Natural killer cell treated with Interleukin-12 subunit alpha and Interleukin-12 subunit beta and Interleukin-15 and Interleukin-18, amount 100 ng/mL, for 72 hours (primary cell): Measurements from ENCODE around the gene HOXA7. TPM values are rescaled to one million over a fixed set of nuclear protein-coding genes. Genes with fewer than 3 reads are reported as not detected.

Source experiments
- ATAC-seq, 2 donors: fragments of 150-1000 bp; cut with Tn5 transposase in 1 of 2; sonication (Bioruptor Pico), chemical (Tn5 transposase) in 1 of 2; 2 replicates each; pipeline ENCODE4 v1.10.0; 2021
- DNase-seq: peaks from one replicate; pipeline ENCODE4 v3.0.0; 2022; ENCODE audit warnings: low spot score
- H3K27ac Mint-ChIP-seq, 2 donors: 1 replicate in 1 of 2; 2 replicates in 1 of 2; pipeline ENCODE4 v1.8.0; 2022; ENCODE audit warnings: mixed read lengths in 2 of 2, mild to moderate bottlenecking in 1 of 2, moderate library complexity in 1 of 2
- H3K27me3 Mint-ChIP-seq, 2 donors: 1 replicate in 1 of 2; 2 replicates in 1 of 2; pipeline ENCODE4 v1.8.0; 2022; ENCODE audit warnings: mixed read lengths in 2 of 2
- H3K36me3 Mint-ChIP-seq: one replicate; pipeline ENCODE4 v1.8.0; 2022; ENCODE audit warnings: mixed read lengths
- H3K4me1 Mint-ChIP-seq, 2 donors: 1 replicate in 1 of 2; 2 replicates in 1 of 2; pipeline ENCODE4 v1.8.0; 2022; ENCODE audit warnings: low read depth in 2 of 2, mixed read lengths in 2 of 2, mild to moderate bottlenecking in 1 of 2
- H3K4me3 Mint-ChIP-seq: one replicate; pipeline ENCODE4 v1.8.0; 2022; ENCODE audit warnings: mixed read lengths
- H3K9me3 Mint-ChIP-seq: 2 replicates; pipeline ENCODE4 v1.8.0; 2022; ENCODE audit warnings: mixed read lengths
- total RNA-seq, 2 donors: library from RNA; stranded (reverse); gene quantifications; one replicate each; pipeline ENCODE4 v1.2.3, GENCODE V29; 2022

The HOXA7 gene
- total RNA-seq, 2 donors from 2014 or later, result 0.20 TPM; not detected in 1

DNA sequence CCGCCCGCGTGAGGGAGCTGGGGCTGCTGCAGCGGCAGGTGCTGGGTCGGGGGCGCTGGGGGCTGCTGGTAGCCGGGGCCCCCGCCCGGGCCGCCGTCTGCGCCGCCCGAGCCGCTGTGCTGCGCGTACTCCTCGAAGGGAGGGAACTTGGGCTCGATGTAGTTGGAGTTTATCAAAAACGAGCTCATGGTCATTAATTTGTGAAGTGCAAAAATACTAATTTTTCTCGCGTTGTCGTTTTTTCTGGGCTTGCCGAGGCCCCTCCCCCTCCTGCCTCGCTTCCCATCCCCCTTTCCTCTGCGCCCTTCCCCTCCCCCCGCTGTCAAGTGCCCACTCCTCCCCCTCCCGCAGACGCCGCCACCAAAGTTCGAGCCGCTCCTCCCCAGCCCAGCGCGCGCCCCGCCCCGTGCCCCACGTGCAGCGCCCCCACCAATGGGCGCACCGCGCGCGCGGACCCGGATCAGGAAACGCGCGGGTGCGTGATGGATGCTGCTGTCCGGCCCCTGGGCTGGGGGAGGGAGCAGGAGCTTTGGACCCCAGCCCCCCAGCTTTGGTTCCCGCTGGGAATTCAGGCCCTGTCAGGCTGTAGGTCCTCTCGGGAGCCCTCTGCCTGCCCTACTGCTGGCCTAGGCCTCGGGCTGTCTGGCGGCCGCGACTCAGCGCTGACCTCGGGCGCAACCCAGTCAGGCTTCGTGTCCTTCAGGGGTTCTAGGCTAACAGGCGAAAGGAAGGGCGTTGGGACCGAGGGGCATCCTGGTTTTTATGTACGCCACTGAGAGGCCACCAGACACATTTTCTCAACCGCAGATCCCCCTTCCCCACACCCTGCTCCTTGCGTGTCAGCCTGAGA, 25.7 kb downstream of the HOXA7 start, which contains the start of gene HOXA4:
Gene HOXA4 (minus strand): TSS at position 218 of the 850 bp plus-strand sequence. CDS start 24 bp downstream, at position 194.
- Mint-ChIP-seq H3K27me3 (peaks cover 29 to 69% of the 10 kb centered on the region in 2 donors), H3K4me1 (peaks cover 18 to 19% of the 10 kb centered on the region in 2 donors), H3K36me3 (no peaks in the 10 kb centered on the region), H3K9me3 (no peaks in the 10 kb centered on the region), H3K4me3 (no peak within 1 kb of the TSS), H3K27ac (no peak within 1 kb of the TSS)
- ATAC-seq (peak; percentile 68 to 96), DNase-seq (peak; percentile 89)

DNA sequence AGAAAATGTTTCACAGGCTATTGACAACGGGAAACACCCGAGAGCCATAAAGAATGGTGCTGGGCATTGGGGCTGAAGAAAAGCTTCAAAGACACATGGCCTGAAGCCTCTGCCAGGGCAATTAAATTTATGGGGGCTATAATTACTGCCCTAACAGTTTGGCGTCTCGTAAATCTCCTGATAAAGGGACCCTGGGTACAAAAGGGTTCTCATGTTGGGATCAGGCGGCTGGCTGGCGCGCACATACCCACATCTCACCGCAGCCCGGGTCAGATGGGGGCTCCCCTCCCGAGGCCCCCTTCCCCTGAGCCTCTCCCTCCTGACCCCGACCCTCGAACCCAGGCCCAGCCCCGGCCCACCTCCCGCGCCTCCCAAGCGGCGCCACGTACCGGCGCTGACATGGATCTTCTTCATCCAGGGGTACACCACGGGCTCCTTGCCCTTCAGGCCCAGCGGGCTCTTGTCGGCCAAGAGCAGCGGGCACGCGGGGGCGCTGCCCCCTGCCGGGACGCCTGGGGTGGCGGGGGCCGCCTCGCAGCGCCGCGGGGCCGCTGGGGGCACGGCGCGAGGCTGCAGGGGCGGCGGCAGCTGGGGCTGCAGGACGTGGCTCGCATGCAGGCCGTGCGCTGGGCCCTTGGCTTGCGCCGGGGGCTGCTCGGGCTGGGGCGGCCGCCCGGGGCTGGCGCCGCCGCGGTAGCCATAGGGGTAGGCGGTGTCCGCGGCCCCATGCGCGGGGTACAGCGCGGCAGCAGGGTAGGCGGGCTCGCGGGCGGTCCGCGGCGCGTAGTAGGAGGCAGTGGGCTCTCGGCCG, 26.5 kb downstream of the HOXA7 start:
- no peak for DNase-seq
- peak; percentile 36 to 68 for ATAC-seq
- Mint-ChIP-seq H3K36me3 (no peaks in the 10 kb centered on the region), H3K27me3 (peaks cover 32 to 69% of the 10 kb centered on the region in 2 donors), H3K27ac (no peak overlapping the region), H3K4me1 (peaks cover 13 to 16% of the 10 kb centered on the region in 2 donors), H3K4me3 (no peak overlapping the region), H3K9me3 (no peaks in the 10 kb centered on the region)

DNA sequence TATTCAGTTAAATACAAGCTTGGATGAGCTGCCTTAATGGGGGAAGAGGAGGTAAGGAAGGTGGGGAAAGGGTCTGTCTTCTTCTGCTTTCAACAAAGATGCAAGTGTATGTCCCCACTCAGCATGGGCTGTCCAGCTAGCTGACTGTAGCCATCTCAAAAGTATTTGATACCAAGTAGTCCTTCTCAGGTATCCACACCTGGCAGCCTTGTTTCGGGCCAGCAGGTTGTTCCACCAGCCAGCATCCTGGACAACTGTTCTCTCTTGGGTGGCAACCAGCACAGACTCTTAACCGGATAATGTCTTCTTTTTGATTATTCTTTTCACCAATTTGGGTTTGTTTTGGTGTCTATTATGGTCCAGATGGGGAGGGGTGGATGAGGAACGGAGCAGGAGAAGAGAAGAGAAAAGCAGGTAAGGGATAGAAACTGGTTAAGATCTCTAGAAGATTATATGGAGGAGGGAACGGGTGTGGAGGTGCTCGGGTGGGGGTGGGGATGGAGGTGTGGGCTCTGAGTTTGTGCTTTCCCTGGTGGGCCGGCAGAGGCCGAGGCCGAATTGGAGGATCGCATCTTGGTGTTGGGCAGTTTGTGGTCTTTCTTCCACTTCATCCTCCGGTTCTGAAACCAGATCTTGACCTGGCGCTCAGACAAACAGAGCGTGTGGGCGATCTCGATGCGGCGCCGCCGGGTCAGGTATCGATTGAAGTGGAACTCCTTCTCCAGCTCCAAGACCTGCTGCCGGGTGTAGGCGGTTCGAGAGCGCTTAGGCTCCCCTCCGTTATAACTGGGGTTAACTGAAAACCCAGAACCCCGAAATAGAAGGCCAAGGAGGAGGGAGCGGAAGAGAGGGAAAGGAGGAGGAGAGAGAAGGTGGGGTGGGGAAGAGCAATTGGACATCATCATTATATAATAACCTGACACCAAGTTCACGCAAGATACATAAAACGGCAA, 27.4 kb downstream of the HOXA7 start:
- Mint-ChIP-seq H3K27ac (peak overlapping the region in 1 of 2 donors; percentile 43), H3K36me3 (no peaks in the 10 kb centered on the region), H3K4me1 (peaks cover 4 to 7% of the 10 kb centered on the region in 2 donors), H3K9me3 (no peaks in the 10 kb centered on the region), H3K27me3 (peaks cover 28 to 60% of the 10 kb centered on the region in 2 donors), H3K4me3 (no peak overlapping the region)
- DNase-seq (no peak), ATAC-seq (no peak)

DNA sequence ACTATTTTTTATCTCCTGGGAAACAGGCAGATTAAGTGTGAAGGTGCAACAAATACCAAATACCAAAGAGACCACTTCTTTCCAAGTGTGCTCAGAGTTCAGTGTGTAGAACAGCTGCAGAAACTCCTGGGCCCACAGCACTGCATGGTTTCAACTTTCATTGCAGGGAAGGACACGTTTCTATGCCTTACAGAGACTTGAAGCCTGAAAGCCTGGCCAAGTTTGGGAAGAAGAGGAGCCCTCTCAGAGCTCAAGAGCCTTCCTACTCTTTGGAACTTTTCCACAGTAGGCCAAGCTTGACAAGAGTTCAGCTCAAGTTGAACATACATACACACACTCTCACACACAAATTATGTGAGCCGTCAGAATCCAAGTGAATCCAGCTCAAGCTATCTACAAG, 28.4 kb downstream of the HOXA7 start:
- Mint-ChIP-seq H3K36me3 (no peaks in the 10 kb centered on the region), H3K4me3 (no peak overlapping the region), H3K4me1 (peaks cover 0 to 3% of the 10 kb centered on the region in 2 donors), H3K27me3 (peaks cover 24 to 50% of the 10 kb centered on the region in 2 donors), H3K27ac (no peak overlapping the region), H3K9me3 (no peaks in the 10 kb centered on the region)
- DNase-seq (no peak), ATAC-seq (no peak)

DNA sequence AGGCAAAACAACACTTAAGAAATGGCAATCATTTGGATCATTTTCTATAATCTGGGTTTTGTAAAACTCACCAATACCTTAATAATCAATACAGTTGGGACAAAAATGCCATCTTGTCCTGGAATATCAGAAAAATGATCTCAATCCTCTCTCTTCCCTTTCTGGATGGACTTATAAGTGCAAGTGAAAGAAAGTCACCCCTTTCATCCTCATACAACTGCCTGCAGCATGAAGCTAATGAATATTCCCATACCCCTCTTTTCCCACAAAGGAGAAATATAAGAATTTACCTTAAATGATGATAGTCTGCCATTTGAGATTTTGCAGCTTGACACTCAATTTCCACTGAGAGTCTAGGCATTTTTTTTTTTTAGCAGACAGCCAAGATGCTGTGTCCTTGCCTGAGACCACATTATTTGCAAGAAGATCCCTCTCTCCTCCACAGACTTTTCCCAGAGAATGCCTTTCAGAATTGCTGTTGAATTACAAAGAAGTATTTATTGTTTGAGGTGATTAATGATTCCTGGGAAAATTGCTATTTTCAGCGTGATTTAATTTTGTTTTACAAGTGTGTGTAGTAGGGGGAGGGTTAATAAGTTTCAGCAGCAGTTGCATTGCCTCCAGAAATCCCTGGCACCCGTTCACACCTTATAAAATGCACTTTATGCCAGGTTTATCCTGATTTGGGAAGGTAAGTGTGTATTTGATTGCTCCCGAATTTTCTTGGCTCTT, 29.7 kb downstream of the HOXA7 start:
- Mint-ChIP-seq H3K4me1 (peaks cover 0 to 3% of the 10 kb centered on the region in 2 donors), H3K36me3 (no peaks in the 10 kb centered on the region), H3K27ac (no peak overlapping the region), H3K4me3 (no peak overlapping the region), H3K27me3 (peaks cover 24 to 38% of the 10 kb centered on the region in 2 donors), H3K9me3 (no peaks in the 10 kb centered on the region)
- ATAC-seq (no peak), DNase-seq (no peak)

DNA sequence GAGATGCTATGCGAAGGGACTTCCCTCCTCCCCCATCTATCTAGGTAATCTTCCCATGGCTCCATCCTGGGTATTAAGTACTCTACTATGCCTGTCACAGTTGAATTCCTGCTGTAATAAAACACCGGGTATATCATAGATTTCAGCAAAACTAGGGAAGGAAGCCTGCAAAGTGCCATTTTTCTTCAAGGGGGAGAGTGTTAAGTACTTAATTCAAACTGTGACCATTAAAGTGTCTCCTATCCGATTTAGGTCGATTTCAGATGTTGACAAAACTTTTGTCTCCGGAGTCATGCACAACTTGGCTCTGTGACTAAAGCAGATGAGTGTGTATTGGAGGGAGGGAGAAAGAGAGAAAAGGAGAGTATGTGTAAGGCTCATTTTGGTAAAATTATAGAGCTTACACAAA, 30.5 kb downstream of the HOXA7 start:
- no peak for DNase-seq
- no peak overlapping the region for H3K4me3 Mint-ChIP-seq
- H3K36me3 Mint-ChIP-seq, result no peaks in the 10 kb centered on the region
- peaks cover 0 to 3% of the 10 kb centered on the region in 2 donors for H3K4me1 Mint-ChIP-seq
- H3K9me3 Mint-ChIP-seq, result no peaks in the 10 kb centered on the region
- H3K27ac Mint-ChIP-seq, result no peak overlapping the region
- no peak for ATAC-seq
- H3K27me3 Mint-ChIP-seq, result peaks cover 24 to 35% of the 10 kb centered on the region in 2 donors

DNA sequence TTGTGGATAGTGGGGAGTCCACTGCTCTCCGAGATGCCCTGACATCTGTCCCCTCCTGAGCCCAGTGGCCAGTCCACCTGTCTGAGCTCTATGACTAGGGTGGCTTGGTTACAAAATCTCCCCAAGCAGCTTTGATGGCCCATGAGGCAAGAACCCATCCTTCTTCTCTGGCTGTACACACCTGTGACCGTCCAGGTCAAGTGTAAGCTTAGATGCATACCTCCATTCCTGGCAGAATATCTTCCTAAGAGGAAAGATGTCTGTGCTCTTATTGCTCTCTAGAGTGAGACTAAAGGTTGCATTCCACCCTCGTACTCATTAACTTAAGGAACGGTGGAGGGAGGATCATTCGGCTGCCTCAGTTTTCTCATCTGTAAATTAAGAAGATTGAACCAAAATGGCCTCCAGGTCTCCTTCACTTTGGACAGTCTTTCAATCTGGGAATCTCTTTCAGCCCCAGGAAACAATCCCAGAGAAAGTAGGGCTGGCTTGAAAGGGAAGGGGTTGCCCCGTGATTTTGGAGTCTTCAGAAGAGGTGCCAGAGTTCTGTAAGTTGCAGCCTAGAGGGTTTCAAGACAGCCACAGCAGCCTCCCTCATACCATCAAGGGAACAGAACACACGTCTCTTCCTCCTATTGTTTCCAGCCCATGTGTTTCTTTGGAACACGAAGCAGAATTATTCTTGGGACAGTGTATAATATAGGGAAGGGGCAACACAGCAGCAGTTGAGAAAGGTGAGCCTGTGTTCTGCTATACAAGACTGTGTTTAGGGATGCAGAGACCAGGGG, 31.4 kb downstream of the HOXA7 start:
- DNase-seq (no peak), ATAC-seq (peak in 1 of 2 donors; percentile 44)
- no peaks in the 10 kb centered on the region for H3K36me3 Mint-ChIP-seq
- no peaks in the 10 kb centered on the region for H3K9me3 Mint-ChIP-seq
- H3K4me3 Mint-ChIP-seq, result no peak overlapping the region
- H3K27ac Mint-ChIP-seq, result no peak overlapping the region
- peaks cover 0 to 3% of the 10 kb centered on the region in 2 donors for H3K4me1 Mint-ChIP-seq
- H3K27me3 Mint-ChIP-seq, result peaks cover 24 to 35% of the 10 kb centered on the region in 2 donors

DNA sequence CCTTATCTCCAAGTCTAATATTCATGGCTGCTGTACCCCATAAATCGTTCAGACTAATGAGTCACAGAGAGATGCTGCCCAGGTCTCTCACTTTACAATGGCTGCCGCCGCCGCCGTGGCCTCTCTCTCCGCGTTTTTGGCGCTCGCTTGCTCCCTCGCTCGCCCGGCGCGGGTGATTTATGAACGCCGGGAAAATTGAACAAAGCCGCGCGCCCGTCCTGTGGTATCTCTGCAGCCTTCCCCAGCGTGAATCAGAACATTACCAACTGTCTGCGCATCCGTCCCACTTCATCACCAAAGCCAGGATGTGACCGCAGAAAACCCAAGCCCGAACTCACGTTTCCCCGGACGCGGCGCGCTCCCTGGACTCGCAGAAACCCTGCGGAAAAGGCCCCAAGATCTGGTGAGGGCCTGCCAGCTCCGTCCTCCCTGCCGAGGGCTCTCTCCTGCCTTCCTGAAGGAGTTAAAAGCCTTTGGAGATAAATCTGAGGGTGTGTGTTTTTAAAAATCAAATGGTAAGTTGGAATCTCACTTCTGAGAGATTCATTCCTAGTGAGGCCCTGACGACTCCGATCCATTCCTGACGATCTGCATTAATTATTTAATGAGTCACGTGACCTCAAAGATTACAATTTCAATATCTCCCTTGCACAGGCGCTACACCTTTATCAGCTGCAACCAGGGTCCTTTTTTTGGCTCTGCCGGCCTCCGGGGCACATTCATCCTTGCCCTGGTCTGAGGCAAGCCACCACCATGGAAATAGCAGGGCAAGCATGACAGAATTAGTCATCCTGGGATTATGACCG, 32.2 kb downstream of the HOXA7 start:
- DNase-seq (no peak), ATAC-seq (no peak)
- no peak overlapping the region for H3K27ac Mint-ChIP-seq
- H3K9me3 Mint-ChIP-seq, result no peaks in the 10 kb centered on the region
- peaks cover 0 to 3% of the 10 kb centered on the region in 2 donors for H3K4me1 Mint-ChIP-seq
- no peak overlapping the region for H3K4me3 Mint-ChIP-seq
- peaks cover 24 to 34% of the 10 kb centered on the region in 2 donors for H3K27me3 Mint-ChIP-seq
- H3K36me3 Mint-ChIP-seq, result no peaks in the 10 kb centered on the region

DNA sequence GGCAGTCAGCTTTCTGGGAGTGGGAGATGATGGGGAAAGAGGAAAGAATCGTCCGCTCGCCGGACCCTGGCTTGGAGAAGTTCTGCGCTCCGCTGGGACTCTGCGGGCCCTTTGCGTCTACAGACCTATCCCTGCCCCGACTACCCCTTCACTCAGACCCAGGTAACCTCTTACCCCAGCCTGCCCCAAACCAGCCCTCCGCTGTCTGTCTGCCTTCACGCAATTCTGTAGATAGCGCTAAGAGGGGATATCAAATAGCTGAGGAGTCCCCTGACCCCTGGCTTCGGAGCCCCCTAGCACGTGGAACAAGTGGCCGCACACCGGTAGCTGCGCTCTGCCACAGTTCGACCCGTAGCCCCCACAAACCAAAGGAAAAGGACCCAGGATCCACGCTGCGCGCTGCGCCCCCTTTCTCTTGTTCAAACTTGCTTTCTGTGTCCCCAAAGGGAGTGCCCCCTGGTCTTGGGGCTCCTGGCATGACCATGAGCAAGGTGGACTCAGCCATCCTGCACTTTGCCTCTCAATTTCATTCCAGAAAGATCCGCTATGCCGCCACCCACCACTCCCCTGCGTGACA, 32.9 kb downstream of the HOXA7 start:
- Mint-ChIP-seq H3K4me1 (no peaks in the 10 kb centered on the region), H3K9me3 (no peaks in the 10 kb centered on the region), H3K27ac (no peak overlapping the region), H3K4me3 (no peak overlapping the region), H3K36me3 (no peaks in the 10 kb centered on the region), H3K27me3 (peaks cover 19 to 27% of the 10 kb centered on the region in 2 donors)
- ATAC-seq, result no peak
- no peak for DNase-seq

DNA sequence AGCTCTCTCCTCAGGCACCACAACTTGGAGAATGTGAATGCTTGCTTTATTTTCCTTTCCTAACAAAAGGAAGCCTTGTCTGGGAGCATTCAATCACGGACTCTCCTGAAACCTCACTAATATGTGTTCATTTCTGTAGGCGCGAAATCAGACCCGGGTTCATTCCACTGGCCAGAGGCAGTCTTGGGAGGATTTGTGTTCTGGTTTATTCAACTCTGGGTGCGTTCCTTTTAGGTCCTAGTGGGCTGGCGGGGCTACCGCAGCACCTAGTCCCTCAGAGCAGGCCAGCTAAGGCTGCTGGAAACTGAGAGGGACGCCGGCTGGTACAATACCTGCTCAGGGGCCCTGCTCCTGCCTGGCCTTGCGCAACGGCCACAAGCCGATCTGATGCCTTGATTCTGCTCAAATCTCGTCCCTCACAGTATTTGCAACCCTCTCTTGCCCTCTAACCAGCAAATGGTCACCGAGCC, 33.4 kb downstream of the HOXA7 start:
- H3K4me1 Mint-ChIP-seq, result no peaks in the 10 kb centered on the region
- no peak for DNase-seq
- peaks cover 17 to 26% of the 10 kb centered on the region in 2 donors for H3K27me3 Mint-ChIP-seq
- H3K27ac Mint-ChIP-seq, result no peak overlapping the region
- H3K36me3 Mint-ChIP-seq, result no peaks in the 10 kb centered on the region
- ATAC-seq, result no peak
- no peak overlapping the region for H3K4me3 Mint-ChIP-seq
- H3K9me3 Mint-ChIP-seq, result no peaks in the 10 kb centered on the region
